Measurements from ENCODE around the gene CTBP1. TPM values are rescaled to one million over a fixed set of nuclear protein-coding genes. Genes with fewer than 3 reads are reported as not detected.
A peak's percentile ranks its signal among the peaks of the same experiment; 100 is the strongest.

CTBP1 gene
- polyA plus RNA-seq, 3 donors, result 21.3 to 226 (median 42.1) TPM

DNA sequence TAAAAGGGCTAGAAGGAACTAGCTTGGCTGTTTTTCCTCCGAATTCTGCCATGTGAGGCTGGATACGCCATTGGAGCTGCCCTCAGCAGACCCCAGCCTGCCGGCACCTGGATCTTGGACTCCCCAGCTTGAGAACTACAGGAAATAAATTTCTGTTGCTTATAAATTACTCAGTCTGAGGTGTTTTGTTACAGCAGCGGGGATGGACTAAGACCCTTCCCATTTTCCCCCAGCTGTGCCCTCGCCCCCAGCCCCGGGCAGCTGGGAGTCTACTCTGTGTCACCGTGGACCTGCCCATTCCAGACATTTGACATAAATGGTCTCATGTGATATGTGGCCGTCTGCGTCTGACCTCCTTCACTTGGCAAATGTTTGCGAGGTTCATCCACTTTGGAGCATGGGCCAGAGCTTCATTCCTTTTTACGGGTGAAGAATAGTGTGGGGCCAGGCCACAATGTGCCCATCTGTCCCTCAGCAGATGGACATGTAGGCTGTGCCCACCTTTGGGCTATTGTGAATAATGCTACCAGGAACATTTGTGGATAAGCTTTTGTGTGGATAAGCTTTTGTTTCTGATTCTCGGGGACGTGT, 45.8 kb downstream of the CTBP1 start:
- no peaks in the 10 kb centered on the region for H4K20me1 ChIP-seq (ENCODE audit: insufficient read depth, low read length)
- Mint-ChIP-seq H3K36me3 (peaks cover under 1 to 2% of the 10 kb centered on the region in 2 donors), H3K4me1 (peaks cover 31% of the 10 kb centered on the region), H3K27ac (no peak overlapping the region), H3K27me3 (ENCODE audit: low read depth in 3 of 3) (peaks cover 0 to 6% (median 5%) of the 10 kb centered on the region in 3 donors), H3K9me3 (no peaks in the 10 kb centered on the region), H3K4me3 (no peak overlapping the region)
- no peaks in the 10 kb centered on the region for H3K9me3 ChIP-seq (replicated peaks in 1 of 2; ENCODE audit: control insufficient read depth in 1 of 2, insufficient read depth in 1 of 2, low read length in 2 of 2)
- H3K79me2 ChIP-seq (ENCODE audit: insufficient read depth, low read length), result no peaks in the 10 kb centered on the region
- H3K4me2 ChIP-seq (replicated peaks; ENCODE audit: extremely low read depth, low read length, poor library complexity, severe bottlenecking), result no peak overlapping the region
- no peak overlapping the region for H3K9ac ChIP-seq (ENCODE audit: insufficient read depth, low read length, poor library complexity, severe bottlenecking)
- peaks cover 28 to 30% of the 10 kb centered on the region in 2 donors for H3K4me1 ChIP-seq (ENCODE audit: control insufficient read depth in 1 of 2, insufficient read depth in 2 of 2, low read length in 2 of 2)
- no peaks in the 10 kb centered on the region for H3K36me3 ChIP-seq (replicated peaks in 1 of 2; ENCODE audit: control insufficient read depth in 1 of 2, insufficient read depth in 2 of 2, low read length in 2 of 2)
- no peak overlapping the region for H3K4me3 ChIP-seq (replicated peaks in 1 of 3; ENCODE audit: low read depth in 2 of 3, low read length in 3 of 3)
- H2AFZ ChIP-seq (ENCODE audit: insufficient read depth, low read depth, low read length, poor library complexity, severe bottlenecking), result no peak overlapping the region
- TF ChIP-seq, protein P1, sequence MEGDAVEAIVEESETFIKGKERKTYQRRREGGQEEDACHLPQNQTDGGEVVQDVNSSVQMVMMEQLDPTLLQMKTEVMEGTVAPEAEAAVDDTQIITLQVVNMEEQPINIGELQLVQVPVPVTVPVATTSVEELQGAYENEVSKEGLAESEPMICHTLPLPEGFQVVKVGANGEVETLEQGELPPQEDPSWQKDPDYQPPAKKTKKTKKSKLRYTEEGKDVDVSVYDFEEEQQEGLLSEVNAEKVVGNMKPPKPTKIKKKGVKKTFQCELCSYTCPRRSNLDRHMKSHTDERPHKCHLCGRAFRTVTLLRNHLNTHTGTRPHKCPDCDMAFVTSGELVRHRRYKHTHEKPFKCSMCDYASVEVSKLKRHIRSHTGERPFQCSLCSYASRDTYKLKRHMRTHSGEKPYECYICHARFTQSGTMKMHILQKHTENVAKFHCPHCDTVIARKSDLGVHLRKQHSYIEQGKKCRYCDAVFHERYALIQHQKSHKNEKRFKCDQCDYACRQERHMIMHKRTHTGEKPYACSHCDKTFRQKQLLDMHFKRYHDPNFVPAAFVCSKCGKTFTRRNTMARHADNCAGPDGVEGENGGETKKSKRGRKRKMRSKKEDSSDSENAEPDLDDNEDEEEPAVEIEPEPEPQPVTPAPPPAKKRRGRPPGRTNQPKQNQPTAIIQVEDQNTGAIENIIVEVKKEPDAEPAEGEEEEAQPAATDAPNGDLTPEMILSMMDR (IDR thresholded peaks at IDR 0.05), result no peak
- intact Hi-C loops (cut with micrococcal nuclease), result loop anchor here in 1 of 2 donors (5.0 kb wide), 2 partner anchors 36 to 71 kb away; no protein-coding TSS in a partner anchor
- DNase-seq, result no peak
- peak overlapping the region in 1 of 2 donors; percentile 79 for H3K27ac ChIP-seq (ENCODE audit: low read depth in 1 of 2, low read length in 2 of 2)
- no peaks in the 10 kb centered on the region for H3K27me3 ChIP-seq (ENCODE audit: control insufficient read depth in 2 of 2, insufficient read depth in 2 of 2, low read length in 2 of 2)
- WGBS (ENCODE audit: insufficient coverage), result 89% methylated on average over 8 of the region's 13 CpGs

DNA sequence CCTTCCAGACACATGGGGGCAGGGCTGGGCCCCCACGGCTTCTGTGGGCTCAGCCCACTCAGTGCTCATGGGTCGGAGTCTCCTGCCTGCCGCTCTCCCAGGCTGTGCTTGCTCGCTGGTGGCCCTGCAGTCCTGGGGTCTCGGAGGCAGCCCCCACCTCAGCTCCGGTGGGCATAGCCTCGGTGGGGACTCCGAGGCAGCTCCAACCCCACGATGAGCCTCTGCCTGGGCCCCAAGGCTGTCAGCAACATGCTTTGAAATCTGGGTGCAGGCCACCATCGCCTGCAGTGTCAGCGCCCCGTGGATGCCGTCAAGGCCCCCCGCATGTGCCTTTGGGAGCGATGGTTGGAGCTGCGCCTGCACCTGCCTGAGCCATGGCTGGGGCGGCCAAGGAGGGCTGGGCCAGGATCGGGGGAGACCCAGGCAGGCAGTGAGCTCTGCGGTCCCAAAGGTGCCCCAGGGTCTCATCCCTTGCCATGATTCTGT, 46.4 kb downstream of the CTBP1 start:
- peak overlapping the region; percentile 65 for H2AFZ ChIP-seq (ENCODE audit: insufficient read depth, low read depth, low read length, poor library complexity, severe bottlenecking)

More for the DNA sequence above, 46.4 kb downstream of the CTBP1 start:
- Mint-ChIP-seq H3K9me3 (no peaks in the 10 kb centered on the region), H3K4me1 (peaks cover 31% of the 10 kb centered on the region), H3K27me3 (ENCODE audit: low read depth in 3 of 3) (peaks cover 0 to 6% (median 5%) of the 10 kb centered on the region in 3 donors), H3K27ac (peak overlapping the region in 4 of 7 donors; percentile 86 to 97 (median 92)), H3K36me3 (peaks cover 2% of the 10 kb centered on the region in 2 donors), H3K4me3 (peak overlapping the region; percentile 80 to 88)
- WGBS (ENCODE audit: insufficient coverage), result 75% methylated on average over 19 of the region's 19 CpGs
- Histone ChIP-seq H3K27ac (ENCODE audit: low read depth in 1 of 2, low read length in 2 of 2) (peak overlapping the region; percentile 26 to 79), H4K20me1 (ENCODE audit: insufficient read depth, low read length) (no peaks in the 10 kb centered on the region), H3K9ac (ENCODE audit: insufficient read depth, low read length, poor library complexity, severe bottlenecking) (peak overlapping the region; percentile 52), H3K9me3 (replicated peaks in 1 of 2; ENCODE audit: control insufficient read depth in 1 of 2, insufficient read depth in 1 of 2, low read length in 2 of 2) (no peaks in the 10 kb centered on the region), H3K27me3 (ENCODE audit: control insufficient read depth in 2 of 2, insufficient read depth in 2 of 2, low read length in 2 of 2) (no peaks in the 10 kb centered on the region), H3K36me3 (replicated peaks in 1 of 2; ENCODE audit: control insufficient read depth in 1 of 2, insufficient read depth in 2 of 2, low read length in 2 of 2) (no peaks in the 10 kb centered on the region), H3K79me2 (ENCODE audit: insufficient read depth, low read length) (no peaks in the 10 kb centered on the region), H3K4me3 (replicated peaks in 1 of 3; ENCODE audit: low read depth in 2 of 3, low read length in 3 of 3) (peak overlapping the region in 1 of 3 experiments; percentile 72), H3K4me1 (ENCODE audit: control insufficient read depth in 1 of 2, insufficient read depth in 2 of 2, low read length in 2 of 2) (peaks cover 28 to 30% of the 10 kb centered on the region in 2 donors), H3K4me2 (replicated peaks; ENCODE audit: extremely low read depth, low read length, poor library complexity, severe bottlenecking) (peak overlapping the region; percentile 80)
- DNase-seq, result no peak
- TF ChIP-seq, protein P1 (IDR thresholded peaks at IDR 0.05), result no peak
- intact Hi-C loops (cut with micrococcal nuclease), result loop anchor here in 1 of 2 donors (5.0 kb wide), 2 partner anchors 35 to 70 kb away; no protein-coding TSS in a partner anchor
